ENCODE data around the gene TRPM2. TPM values are rescaled to one million over a fixed set of nuclear protein-coding genes. Genes with fewer than 3 reads are reported as not detected.

The TRPM2 gene
- total RNA-seq, 1 donor from 2014 or later, result 2.2 TPM

DNA sequence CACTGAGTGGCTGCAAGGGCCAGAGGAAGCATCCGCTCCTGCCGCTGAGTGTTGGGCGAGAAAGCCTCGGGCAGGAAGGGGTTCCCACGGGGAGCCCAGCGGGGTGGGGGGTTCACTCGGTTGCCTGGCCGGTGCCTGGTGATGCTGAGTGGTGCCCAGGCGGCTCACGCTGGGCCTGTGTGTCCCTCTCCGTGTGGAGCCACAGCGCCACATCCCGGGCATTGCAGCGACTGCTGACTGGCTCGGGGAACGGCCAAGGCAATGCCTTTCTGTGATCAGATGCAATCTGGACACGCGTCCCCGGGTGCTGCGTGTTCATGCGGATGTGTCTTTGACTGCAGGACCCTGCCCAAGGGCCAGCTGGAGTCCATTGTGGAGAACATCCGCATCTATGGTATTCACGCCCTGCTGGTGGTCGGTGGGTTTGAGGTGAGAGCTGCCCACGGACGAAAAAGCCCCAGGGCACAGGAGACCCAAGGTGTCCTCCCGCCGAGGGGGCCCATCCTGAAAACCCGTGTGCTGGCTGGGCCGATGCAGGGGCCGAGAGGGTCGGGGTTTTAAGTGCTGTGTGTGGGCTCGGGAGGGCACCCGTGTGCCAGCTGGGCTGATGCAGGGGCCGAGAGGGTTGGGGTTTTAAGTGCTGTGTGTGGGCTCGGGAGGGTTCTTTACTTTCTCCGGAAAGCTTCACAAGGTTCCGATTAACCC is 30.6 kb upstream of the TRPM2 start:
- DNase-seq, result no peak

DNA sequence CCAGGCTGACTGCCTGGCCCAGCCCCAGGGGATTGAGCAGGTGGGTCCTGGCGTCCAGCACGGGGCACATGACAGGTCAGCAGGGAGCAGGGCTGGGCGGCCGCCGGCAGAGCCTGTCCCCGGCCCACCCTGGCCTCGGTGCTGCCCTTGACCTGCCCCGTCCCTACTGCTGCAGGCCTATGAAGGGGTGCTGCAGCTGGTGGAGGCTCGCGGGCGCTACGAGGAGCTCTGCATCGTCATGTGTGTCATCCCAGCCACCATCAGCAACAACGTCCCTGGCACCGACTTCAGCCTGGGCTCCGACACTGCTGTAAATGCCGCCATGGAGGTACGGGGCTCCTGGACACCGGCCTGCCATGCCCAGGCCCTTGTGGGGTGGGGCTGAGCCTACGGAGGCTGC is 29.8 kb upstream of the TRPM2 start:
- DNase-seq, result no peak

DNA sequence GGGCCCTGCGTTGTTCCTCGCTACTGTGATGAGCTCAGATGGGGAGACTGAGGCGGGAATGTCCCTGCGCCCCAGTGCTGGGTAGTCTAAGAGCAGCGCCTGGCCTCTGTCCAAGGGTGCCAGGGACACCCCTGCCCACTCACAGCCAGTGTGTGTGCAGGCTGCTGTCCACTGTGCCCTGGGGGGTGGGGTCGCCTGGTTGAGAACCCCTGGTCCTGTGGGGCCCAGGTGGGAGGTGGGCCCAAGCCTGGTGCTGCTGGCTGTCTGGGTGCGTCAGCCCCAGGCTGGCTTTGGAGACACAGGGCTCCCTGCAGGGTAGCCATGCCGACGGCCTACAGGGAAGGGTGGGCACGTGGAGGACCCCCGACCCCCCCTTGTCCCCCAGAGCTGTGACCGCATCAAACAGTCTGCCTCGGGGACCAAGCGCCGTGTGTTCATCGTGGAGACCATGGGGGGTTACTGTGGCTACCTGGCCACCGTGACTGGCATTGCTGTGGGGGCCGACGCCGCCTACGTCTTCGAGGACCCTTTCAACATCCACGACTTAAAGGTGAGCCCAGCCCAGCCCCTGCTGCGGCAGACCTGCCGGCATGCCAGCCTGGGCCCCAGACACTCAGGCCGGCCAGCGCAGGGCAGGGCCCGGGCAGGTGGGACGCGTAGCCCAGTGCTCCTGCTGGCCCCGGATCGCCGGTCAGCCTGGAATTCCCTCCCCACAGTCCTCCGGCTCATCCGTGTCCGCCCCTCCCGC is 29.1 kb upstream of the TRPM2 start:
- no peak for DNase-seq

DNA sequence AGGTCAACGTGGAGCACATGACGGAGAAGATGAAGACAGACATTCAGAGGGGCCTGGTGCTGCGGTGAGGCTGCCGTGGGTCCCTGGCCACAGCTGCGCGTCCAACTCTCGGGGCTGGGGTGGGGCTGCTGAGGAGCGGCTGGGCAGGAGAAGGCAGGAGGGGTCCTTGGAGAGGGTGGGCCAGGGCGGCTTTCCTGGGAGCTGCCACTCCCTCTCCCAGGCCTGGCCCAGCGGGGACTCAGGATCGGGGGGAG is 28.6 kb upstream of the TRPM2 start:
- DNase-seq, result no peak

DNA sequence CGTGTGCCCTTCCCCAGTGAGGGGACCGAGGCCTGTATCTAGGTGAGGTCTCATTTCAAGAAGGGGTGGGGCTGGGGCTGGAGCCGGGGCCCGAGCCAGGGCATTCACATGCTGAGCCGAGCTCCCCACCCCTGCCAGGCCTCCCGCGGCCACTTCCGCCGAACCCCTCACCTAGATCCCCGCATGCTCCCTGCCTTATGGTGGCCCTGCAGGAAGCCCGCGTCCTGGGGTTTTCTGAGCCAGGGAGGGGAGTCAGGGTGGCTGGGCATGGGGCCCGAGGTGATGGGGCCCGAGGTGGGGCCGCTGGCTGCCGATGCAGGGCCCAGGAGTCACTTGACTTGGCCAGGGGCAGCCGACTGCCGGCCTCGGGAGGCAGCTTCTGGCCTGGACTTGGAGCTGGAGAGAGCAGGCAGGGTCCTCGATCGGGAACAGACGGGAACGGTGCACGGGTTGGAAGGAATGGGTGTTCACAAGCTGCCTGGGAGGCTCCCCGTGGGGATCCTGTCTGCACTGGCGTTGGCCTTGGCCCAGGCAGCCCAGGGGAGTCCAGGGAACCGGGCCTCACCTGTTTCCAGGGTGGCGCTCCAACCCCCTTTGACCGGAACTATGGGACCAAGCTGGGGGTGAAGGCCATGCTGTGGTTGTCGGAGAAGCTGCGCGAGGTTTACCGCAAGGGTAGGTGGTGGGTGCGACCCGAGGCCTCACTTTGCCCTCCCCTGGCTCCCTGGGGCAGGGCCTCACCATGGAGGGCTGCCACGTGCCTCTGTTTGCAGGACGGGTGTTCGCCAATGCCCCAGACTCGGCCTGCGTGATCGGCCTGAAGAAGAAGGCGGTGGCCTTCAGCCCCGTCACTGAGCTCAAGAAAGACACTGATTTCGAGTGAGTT is 27.8 kb upstream of the TRPM2 start:
- DNase-seq, result no peak

DNA sequence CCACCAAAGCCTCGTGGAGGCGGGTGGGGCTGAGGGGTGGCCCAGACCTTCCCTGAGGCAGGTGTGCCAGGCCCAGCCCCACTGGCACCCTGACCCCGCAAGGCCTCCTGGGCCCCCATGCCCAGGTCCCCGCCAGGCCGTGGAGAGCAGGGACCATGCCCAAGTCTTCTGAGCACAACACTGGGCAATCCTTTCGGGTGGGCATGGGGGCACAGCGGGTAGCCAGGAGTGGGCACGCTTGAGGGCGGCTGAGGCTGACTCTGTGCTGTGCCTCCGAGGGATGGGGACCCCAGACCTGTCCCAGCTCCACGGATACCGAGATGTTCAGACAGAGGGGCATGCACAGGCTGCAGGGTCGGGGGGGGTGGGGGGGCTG is 27.2 kb upstream of the TRPM2 start:
- DNase-seq, result no peak

DNA sequence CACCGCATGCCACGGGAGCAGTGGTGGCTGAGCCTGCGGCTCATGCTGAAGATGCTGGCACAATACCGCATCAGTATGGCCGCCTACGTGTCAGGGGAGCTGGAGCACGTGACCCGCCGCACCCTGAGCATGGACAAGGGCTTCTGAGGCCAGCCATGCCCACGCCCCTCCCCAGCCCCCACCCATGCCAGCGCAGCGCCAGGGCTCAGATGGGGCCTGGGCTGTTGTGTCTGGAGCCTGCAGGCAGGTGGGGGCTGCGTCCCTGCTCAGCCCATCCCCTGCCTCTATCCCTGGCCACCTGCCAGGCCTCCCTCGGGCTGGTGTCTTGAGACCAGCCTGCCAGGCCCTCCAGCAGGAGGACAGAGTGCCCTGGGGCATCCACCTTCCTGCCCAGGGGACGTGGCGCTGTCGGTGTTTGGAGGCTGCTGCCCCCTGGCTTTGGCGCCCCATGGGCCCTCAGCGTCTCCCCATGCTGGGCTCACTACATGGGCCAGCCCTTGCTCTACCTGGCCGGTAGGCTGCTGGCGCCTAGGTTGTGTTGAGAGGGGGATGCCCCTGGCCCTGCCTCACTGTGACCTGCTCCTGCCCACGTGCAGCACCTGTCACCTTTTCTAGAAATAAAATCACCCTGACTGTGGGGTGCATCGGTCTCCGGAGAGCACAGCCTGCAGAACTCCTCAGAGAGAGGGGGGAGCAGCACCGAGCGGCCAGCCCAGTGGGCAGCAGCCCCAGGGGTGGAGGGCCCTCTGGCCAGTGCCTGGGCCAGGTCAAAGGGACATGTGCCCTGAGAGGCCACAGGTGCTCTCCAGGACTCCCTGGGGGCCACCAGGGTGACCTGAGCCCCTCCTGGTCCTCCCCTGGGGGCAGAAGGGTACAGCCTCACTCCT is 26.5 kb upstream of the TRPM2 start:
- no peak for DNase-seq

DNA sequence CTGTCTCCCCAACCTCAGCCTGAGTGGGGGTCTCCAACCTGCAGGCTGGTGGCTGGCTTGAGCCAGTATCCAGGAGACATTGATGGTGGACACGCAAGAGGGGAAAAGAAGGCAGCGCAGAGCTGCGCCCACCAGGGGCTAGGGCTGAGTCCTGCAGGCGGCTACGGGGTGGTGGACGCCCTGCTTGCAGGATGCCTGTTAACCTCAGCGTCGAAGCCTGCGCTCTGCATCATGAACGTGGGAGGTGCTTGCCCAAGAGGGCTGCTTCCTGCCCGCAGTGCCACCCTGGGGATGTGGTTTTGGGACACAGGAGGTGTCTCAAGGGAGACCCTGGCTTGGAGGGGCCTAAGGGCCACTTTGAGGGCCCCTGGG is 25.8 kb upstream of the TRPM2 start:
- no peak for DNase-seq

DNA sequence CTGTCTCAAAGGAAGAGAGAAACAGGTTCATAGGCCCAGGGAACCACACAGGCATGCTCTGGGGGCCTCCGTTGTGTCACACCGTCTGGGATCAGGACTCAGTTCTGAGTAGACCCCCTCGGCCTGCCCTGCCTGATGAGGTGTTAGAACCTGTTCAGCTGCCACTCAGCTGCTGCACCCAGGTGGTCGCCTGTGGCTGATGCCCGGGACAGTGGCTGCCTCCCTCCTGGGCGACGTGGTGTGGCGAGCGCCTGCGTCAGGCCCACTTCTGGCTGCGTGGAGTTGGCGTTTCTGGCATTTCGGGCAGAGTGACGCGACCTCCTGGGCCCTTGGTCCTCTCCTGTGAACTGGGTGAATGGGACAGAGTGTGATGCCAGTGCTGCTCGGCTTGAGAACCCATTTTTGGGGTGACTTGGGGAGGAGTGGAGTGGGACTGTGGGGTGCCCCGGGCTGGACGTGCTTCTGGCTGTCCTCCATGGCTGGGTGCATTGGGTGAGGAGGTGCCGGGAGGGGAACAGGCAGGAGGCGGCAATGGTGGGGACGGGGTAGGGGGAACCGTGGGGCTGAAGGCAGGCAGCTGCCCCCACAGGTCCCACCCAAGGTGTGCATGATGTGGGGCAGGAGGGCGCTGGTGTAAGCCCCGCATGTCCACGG is 25.1 kb upstream of the TRPM2 start:
- DNase-seq, result no peak

DNA sequence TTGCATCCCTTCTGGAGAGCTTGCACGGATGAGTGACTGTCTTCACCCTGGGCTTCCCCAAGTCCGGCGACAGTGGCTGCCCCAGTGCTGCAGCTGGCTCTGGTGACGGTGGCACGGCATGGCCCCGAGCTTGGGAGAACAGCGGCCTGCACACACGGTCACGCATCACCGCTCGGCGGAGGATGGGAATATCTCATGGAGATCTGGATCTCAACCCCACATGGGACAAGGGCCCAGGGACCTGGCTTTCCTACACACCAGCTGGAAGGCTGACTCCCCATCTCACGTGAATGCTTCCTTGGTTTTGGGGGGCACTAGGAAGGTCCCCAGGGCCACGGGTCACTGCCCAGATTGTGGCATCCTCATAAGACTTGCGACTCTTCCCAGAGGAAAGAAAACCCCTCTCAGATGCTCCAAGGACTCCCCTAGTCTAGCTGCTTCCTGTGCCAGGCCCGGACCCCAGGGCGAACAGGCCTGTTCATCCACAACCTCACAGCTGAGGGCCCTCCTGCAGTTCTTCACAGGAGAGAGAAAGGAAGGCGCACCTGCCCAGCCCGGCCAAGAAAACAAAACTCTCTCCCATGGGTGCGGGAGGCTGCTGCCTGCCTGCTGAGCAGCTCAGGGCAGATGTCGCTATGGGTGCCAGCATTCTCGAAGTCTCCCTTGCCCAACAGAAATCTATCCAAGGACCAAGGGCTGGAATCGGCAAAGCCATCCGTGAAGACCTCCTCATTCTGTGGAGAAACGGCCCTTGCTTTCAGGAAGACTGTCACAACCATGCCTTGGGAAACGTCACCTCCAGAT is 24.1 kb upstream of the TRPM2 start:
- no peak for DNase-seq

DNA sequence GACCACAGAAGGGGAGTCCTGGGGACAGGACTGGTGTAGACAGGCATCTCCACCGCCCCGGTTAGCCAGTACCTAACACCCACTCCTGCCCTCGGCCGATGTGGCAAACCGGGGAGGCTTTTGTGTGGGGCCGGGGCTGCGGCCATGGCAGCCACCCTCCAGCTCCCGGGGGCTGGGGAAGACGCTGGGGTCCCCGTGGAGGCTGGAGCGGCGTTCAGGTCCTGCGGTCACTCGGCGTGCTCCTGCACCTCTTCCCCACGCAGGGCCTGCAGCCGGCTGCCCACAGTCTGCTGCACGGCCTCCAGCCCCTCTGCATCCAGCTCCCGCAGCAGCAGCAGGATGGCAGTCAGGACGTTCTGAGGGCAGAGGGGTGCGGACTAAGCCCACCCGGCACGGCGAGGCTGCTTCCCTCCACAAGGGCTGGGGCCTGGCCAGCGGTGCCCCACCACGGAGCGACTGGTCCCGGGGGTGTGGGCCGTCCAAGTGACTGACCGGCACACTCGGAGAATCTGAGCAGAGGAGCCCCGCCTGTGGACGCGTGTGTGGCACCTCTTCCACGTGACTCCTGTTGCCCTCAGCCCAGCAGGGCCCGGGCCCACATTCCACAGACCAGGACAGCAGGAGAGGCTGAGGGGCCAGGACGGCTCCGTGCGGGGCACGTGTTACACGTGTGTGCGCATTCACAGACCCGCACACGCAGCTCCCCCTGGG is 23.3 kb upstream of the TRPM2 start:
- DNase-seq, result no peak

DNA sequence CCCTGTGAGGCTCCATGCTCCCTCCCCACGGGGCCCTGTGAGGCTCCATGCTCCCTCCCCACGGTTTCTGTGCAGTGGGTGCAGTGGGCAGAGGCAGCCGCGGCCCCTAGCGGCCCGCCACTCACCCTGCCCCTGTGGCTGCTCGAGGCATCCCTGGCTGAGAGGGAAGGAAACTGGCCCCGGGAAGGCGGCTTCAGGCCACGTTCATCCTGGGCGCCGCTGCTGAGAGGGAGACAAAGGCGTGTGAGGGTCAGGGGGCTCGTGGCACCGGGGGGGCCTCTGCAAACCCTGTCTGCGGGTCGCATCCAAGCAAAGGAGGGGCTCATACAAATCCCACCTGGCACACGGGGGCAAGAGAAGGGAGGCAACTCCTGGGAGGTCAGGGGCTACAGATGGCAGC is 22.7 kb upstream of the TRPM2 start:
- DNase-seq, result no peak

DNA sequence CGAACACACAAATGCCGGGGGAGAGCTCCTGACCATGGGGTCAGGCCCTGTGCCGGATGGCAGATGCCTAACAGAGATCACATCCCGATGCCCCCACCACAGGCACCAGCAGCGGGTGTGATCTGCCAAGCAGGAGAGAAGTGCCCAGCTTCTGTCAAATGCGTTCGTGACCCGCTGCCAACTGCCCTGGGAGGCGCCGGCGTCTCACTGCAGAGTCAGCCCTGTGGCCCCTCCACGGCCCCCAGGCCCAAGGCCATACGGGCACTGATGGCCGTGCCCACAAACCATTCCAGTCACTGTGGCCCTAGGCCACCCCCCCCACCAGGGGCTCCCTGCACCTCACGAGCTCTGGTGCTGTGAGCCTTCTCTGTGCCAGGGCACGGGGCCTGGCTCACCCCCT is 22.2 kb upstream of the TRPM2 start:
- DNase-seq, result no peak

DNA sequence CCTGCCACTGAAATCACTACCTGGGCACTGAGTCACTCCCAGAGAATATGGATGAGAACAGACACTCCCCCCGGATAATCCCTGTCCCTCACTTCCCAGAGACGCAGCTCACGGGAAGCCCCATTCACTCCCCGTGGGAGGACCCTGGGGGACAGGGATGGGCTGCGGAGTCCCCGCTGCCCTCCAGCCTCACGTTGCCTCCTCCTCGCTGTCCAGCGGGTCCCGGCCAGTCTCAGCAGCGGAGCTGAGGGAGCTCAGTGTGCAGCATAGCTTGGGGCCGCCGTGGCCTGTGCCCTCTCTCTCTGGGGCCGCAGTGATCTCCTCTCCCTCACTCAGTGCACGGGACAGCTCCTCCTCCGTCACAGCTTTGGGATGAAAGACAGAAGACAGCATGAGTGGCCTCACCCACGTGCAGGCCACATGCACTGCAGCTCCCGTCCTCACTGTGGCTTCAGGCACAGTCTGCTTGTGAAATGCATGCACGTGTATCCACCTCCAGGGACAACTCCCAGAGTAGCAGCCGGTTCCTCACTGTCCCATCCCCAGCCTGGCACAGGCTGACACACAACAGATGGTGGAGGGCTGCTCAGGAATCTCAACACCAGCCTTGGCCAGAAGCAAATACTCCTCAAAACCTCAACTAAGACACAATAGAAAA is 21.6 kb upstream of the TRPM2 start:
- DNase-seq, result peak; percentile 65

DNA sequence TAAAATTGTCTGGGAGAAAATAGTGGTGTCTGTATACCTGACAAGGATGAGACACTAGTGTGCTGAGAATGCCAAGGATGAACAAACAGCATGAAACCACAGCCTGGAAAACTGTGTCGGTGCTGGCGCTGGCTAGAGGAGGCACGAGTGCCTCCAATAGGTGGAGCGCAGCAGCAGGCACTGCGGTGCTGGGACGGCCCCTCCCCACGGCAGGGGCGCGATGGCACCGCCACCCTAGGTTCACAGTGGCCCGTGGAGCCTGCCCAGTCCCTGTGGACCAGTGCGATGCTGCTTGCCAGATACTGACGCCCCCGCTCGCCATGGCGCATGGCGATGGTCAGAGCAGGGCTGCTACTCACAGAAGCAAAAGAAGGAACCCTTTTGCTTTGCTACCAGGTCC is 21.0 kb upstream of the TRPM2 start:
- no peak for DNase-seq

DNA sequence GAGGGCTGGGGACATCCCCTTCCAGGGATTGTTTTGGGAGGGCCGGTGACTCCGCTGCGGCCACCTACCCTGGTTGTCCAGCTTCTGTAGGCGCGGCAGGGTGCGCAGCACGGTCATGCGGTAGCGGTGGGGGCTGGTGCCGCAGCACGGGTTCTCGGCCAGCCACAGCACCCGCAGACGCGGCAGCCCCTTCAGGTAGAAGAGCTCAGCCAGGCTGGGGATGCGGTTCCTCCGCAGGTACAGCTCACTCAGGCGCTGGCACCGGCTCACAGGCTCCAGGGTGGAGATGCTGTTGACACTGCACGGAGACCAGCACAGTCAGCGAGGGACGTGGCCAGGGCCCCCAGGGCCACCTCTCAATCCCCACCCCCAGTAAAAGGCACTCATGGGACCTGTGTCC is 20.5 kb upstream of the TRPM2 start:
- no peak for DNase-seq

DNA sequence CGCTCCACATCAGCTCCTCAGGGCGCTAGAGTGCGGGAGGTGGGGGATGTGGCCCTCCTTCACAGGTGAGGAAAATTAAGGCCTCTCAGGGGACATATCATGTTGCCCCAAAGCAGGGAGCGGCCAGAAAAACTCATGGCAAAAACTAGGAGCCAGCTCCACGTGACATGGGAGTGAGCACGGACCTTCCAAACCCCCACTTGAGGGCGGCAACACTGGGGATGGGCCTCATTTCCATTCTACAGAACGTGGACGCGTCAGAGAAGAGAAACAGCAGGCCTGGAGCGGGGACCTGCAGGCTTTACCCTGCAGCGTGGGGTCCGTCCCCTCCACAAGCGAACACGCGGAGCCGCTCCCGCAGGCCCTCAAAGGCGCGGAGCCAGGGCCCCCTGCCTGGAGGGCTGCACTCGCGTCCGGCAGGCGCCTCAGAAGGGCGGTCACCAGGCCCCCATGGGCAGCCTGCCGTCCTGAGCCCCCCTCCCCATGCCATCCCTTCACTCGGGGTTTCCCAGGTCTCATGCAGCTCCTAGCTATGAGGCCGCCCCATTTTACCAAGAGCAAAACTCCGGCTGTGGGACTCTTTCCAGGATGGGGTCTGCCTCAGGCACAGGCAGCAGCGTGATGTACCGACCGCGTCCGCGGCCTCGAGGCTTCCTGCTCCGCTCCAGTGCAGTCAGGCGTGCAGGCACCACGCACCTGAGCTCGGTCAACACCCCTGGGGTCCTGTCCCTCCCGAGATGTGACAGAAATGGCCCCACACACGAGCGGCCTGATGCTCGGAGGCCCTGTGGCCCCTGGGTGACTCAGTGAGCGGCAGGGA is 19.7 kb upstream of the TRPM2 start:
- DNase-seq, result peak; percentile 39

DNA sequence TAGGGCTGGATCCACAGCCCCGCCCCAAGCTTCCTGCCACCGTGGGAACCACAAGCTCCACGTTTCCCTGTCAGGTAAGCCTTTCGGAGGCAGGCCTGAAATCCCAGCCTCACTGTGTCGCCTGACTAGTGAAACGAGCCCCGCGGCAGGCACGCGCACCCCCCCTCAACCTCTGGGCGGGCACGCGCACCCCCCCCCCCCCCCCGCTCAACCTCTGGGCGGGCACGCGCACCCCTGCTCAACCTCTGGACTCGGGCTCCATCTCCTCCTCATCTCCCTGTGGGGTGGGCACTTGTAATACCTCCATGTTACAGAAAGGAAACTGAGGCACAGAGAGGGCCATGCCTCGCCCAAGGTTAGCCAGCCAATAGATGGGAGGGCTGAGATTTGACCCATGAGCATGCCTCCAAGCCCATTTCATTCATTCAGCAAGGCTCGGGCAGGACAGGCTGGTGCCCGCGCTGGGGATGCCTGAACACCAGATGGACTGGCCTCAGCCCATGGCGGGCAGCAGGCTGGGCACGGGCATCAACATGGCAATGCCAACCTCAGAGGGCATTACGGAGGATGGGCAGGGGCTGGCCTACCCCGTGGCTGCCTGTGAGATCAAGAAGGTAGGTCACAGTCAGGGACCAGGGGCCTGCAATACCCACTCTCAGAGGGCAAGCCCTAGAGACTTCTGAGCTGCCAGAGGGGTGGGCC is 18.9 kb upstream of the TRPM2 start:
- DNase-seq, result no peak
